Karpas-422 (cell line): ENCODE data around the gene VCAN. TPM values are rescaled to one million over a fixed set of nuclear protein-coding genes. Genes with fewer than 3 reads are reported as not detected.

Experiments used
- DNase-seq: peaks from one replicate; pipeline ENCODE4 v3.0.0-alpha.2; 2015
- H2AFZ ChIP-seq: fragments of 200-600 bp; sonication (generic); 2 replicates; pipeline ENCODE4 v1.6.1; 2014; ENCODE audit warnings: antibody characterized with exemption, low read length, mixed read lengths
- H3K27ac ChIP-seq: fragments of 200-600 bp; sonication (generic); 2 replicates; pipeline ENCODE4 v1.5.1; 2014; ENCODE audit warnings: mild to moderate bottlenecking, low read length, moderate library complexity
- H3K27me3 ChIP-seq: fragments of 200-600 bp; sonication (generic); 2 replicates; pipeline ENCODE4 v1.6.1; 2014; ENCODE audit warnings: low read length, mixed read lengths
- H3K36me3 ChIP-seq: fragments of 200-600 bp; sonication (generic); 2 replicates; pipeline ENCODE4 v1.6.1; 2014; ENCODE audit warnings: low read length, mixed read lengths; ENCODE audit not compliant: insufficient read depth
- H3K4me1 ChIP-seq: fragments of 200-600 bp; sonication (generic); 2 replicates; pipeline ENCODE4 v1.6.1; 2014; ENCODE audit warnings: mild to moderate bottlenecking, low read length, mixed read lengths
- H3K4me2 ChIP-seq: fragments of 200-600 bp; sonication (generic); 2 replicates; pipeline ENCODE4 v1.6.1; 2014; ENCODE audit warnings: low read length, low read depth, mild to moderate bottlenecking; ENCODE audit not compliant: poor library complexity, severe bottlenecking
- H3K4me3 ChIP-seq: fragments of 200-600 bp; sonication (generic); 2 replicates; pipeline ENCODE4 v1.5.1; 2014; ENCODE audit warnings: mild to moderate bottlenecking, antibody characterized with exemption, low read length, mixed read lengths
- H3K79me2 ChIP-seq: fragments of 200-600 bp; sonication (generic); 2 replicates; pipeline ENCODE4 v1.6.1; 2014; ENCODE audit warnings: mild to moderate bottlenecking, low read length, mixed read lengths
- H3K9ac ChIP-seq: fragments of 200-600 bp; sonication (generic); 2 replicates; pipeline ENCODE4 v1.6.0; 2014; ENCODE audit warnings: low read length
- H3K9me2 ChIP-seq: fragments of 200-600 bp; sonication (generic), shearing (Covaris generic); replicated peaks from 2 replicates; pipeline ENCODE4 v1.6.0; 2014; ENCODE audit warnings: mild to moderate bottlenecking, low read length, moderate library complexity; ENCODE audit not compliant: insufficient read depth
- H3K9me3 ChIP-seq: fragments of 300-700, 200-600 bp; sonication (generic); 2 replicates; pipeline ENCODE4 v1.6.1; 2014; ENCODE audit warnings: low read length, mixed read lengths
- H4K20me1 ChIP-seq: fragments of 200-600 bp; sonication (generic); 2 replicates; pipeline ENCODE4 v1.6.1; 2014; ENCODE audit warnings: mild to moderate bottlenecking, antibody characterized with exemption, low read length, low read depth; ENCODE audit not compliant: insufficient read depth
- total RNA-seq: library from RNA; depleted of rRNA; stranded (reverse); fragments of >200 nt; shearing (Covaris generic); gene quantifications from 2 replicates; pipeline ENCODE4 v1.2.3, GENCODE V29; 2014; ENCODE audit warnings: low replicate concordance; rRNA removed

Gene VCAN
- not detected in 2 replicates for total RNA-seq

DNA sequence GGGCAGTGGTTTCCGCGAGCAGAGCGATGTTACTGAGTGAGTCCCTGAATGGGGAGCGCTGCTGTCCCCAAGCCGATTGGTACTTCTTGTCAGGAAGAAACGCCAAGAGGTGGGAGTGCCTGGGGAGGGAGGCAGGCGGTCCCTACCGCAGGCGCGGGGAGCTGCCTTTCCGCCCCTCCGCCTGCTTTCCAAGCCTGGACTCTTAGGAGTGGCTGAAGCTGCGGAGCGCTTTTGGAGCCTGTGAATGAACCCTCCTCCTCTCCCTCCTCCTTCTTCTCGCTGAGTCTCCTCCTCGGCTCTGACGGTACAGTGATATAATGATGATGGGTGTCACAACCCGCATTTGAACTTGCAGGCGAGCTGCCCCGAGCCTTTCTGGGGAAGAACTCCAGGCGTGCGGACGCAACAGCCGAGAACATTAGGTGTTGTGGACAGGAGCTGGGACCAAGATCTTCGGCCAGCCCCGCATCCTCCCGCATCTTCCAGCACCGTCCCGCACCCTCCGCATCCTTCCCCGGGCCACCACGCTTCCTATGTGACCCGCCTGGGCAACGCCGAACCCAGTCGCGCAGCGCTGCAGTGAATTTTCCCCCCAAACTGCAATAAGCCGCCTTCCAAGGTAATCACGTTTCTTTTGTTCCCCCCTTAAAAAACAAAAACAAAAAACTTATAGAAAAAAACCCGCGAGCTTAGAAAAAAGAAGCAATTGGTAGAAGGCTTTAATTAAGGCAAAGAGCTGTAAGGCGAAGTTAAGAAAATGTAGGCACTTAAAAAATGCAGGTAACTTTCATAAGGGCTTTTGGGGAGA is at the start of gene VCAN:
Gene VCAN, plus strand, starts transcription at position 340 of the 808 bp plus-strand sequence. CDS start 11,775 bp downstream, outside the sequence.
- no peak within 1 kb of the TSS for H3K4me2 ChIP-seq
- H3K9ac ChIP-seq: no peak within 1 kb of the TSS
- DNase-seq: no peak
- H3K27ac ChIP-seq: no peak within 1 kb of the TSS
- 0 out of 2 replicates have a peak, but pooled peaks cover 3% of the 10 kb centered on the region for H3K27me3 ChIP-seq
- H3K4me1 ChIP-seq: peaks cover 5% of the 10 kb centered on the region; the same call in 1 of the 2 replicates
- H3K36me3 ChIP-seq: no peaks in the 10 kb centered on the region
- H3K9me2 ChIP-seq: no peaks in the 10 kb centered on the region
- no peak within 1 kb of the TSS for H3K4me3 ChIP-seq
- H3K9me3 ChIP-seq: no peaks in the 10 kb centered on the region
- H4K20me1 ChIP-seq: no peaks in the 10 kb centered on the region
- H2AFZ ChIP-seq: no peak within 1 kb of the TSS
- H3K79me2 ChIP-seq: no peaks in the 10 kb centered on the region

DNA sequence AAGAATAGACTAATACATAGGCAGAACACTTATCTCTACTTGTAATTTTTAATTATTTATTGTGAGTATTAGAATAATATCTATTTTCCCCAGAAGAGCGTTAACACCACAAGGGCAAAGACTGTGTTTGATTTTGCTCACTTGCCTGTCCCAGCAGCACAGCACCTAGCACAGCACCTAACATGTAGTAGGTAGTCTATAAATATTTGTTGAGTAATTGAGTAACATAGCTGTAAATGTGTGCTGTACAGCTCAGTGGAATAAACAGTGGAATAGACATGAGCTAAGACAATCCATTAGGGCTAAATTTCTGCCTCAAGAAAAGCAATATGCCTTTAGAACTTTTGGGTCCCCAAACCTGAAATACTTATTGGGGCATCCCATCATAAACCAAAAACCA is 49.3 kb upstream of the VCAN start:
- Histone ChIP-seq H3K36me3 (no peaks in the 10 kb centered on the region), H2AFZ (no peak overlapping the region), H3K9ac (no peak overlapping the region), H3K4me1 (no peaks in the 10 kb centered on the region), H3K79me2 (no peaks in the 10 kb centered on the region), H3K9me3 (no peaks in the 10 kb centered on the region), H3K4me2 (no peak overlapping the region), H3K27me3 (no peaks in the 10 kb centered on the region), H3K27ac (no peak overlapping the region), H3K4me3 (no peak overlapping the region), H3K9me2 (no peaks in the 10 kb centered on the region), H4K20me1 (no peaks in the 10 kb centered on the region)
- DNase-seq: no peak

DNA sequence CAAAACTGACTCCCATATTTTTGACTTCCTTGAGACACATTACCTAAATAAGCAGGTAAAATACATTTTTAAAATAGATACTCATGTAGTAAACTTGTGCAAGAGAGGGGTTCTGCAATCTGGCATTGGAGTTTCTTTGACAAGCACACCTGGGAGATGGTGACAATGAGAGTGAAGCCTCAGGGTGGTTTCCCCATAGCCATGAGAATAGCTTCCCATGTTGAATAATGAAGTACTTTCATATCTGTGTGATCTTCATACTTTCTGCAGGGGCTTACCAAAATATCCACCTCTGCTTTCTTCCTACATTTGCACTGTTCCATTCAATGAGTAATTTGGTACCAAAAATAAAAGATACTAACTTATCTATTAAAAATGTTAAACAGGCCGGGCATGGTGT is 44.7 kb upstream of the VCAN start:
- no peaks in the 10 kb centered on the region for H3K9me2 ChIP-seq
- H3K9me3 ChIP-seq: no peaks in the 10 kb centered on the region
- H3K4me1 ChIP-seq: no peaks in the 10 kb centered on the region
- no peaks in the 10 kb centered on the region for H3K27me3 ChIP-seq
- H3K36me3 ChIP-seq: no peaks in the 10 kb centered on the region
- no peak overlapping the region for H3K27ac ChIP-seq
- no peaks in the 10 kb centered on the region for H3K79me2 ChIP-seq
- no peaks in the 10 kb centered on the region for H4K20me1 ChIP-seq
- no peak overlapping the region for H2AFZ ChIP-seq
- no peak overlapping the region for H3K4me2 ChIP-seq
- no peak overlapping the region for H3K4me3 ChIP-seq
- H3K9ac ChIP-seq: no peak overlapping the region
- DNase-seq: no peak

DNA sequence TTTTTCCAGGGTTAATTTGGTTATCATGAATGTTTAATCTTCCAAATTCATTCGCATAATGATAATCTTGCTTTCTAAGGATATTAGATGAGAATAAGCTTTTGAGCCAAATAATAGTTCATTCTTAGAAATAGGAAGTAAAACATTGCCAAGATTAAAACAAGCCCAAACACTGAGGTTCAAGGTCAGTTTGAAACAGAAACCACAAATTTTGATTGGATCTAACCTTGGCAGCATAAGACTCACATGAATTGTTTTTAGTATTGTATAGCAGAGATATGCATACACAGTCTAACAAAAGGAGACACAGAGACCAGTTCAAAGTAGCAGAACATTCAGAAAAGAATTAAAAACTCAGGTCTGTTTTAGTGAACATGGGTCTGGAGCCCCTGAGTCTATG is 43.4 kb upstream of the VCAN start:
- Histone ChIP-seq H3K9ac (no peak overlapping the region), H3K9me2 (no peaks in the 10 kb centered on the region), H3K9me3 (no peaks in the 10 kb centered on the region), H3K79me2 (no peaks in the 10 kb centered on the region), H3K4me3 (no peak overlapping the region), H3K27me3 (no peaks in the 10 kb centered on the region), H3K36me3 (no peaks in the 10 kb centered on the region), H2AFZ (no peak overlapping the region), H3K4me2 (no peak overlapping the region), H3K4me1 (no peaks in the 10 kb centered on the region), H4K20me1 (no peaks in the 10 kb centered on the region), H3K27ac (no peak overlapping the region)
- no peak for DNase-seq

DNA sequence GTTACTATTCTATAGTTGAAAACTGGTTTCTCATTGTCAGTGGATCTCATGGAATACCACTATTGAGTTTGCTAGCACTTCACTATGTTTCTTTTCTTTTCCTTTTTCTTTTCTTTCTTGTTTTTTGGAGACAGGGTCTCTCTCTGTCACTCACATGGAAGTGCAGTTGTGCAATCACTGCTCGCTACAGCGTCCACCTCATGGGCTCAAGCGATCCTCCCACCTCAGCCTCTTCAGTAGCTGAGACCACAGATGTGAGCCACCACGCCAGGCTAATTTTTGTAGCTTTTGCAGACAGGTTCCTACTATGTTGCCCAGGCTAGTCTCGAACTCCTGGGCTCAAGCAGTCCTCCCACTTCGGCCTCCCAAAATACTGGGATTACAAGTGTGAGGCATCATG is 42.7 kb upstream of the VCAN start:
- no peak overlapping the region for H2AFZ ChIP-seq
- H3K4me2 ChIP-seq: no peak overlapping the region
- H3K4me3 ChIP-seq: no peak overlapping the region
- H3K27ac ChIP-seq: no peak overlapping the region
- no peaks in the 10 kb centered on the region for H3K79me2 ChIP-seq
- H3K9me3 ChIP-seq: no peaks in the 10 kb centered on the region
- H3K9me2 ChIP-seq: no peaks in the 10 kb centered on the region
- no peak overlapping the region for H3K9ac ChIP-seq
- H3K4me1 ChIP-seq: no peaks in the 10 kb centered on the region
- no peaks in the 10 kb centered on the region for H3K36me3 ChIP-seq
- H3K27me3 ChIP-seq: no peaks in the 10 kb centered on the region
- no peaks in the 10 kb centered on the region for H4K20me1 ChIP-seq
- no peak for DNase-seq

DNA sequence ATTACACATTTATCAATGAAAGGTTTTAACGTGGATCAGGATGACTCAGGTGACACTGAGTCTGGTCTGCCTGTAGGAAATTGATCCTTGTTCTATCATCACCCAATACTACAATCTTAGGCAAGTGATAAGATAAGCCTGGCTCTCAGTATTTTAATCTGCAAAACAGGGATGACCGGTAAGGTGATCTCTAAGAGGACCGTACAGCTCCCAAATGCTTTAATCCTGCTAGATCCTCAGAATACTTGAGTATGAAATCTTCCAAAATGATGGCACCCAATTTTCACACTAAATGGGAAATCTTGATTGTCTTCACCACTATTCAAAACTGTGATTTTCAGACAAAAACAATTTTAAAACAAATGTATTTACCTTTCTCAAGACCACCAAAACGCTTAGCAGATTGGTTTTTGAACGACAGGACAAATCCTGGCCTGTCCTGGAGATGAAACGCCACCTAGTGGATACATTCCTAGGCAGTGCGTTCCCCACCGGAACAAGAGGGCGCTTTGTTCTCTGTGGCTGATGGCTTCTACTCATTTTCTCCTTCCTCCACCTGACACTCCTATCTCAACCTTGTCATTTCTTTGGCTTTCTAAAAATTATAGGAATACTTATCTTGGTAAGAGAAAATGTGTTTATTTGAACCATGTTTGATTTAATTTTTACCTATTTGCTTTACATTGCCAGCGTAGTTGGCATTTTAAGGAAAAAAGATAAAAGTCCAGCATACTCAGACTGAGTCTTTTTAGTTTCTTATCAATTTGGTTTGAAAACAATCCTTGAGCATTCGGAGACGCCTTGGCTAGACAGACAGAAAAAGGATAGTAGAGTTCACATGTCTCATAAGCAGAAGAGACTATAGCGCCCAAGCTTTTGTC is 41.2 kb upstream of the VCAN start:
- Histone ChIP-seq H3K4me1 (no peaks in the 10 kb centered on the region), H2AFZ (no peak overlapping the region), H3K27ac (no peak overlapping the region), H3K9me3 (no peaks in the 10 kb centered on the region), H3K36me3 (no peaks in the 10 kb centered on the region), H3K79me2 (no peaks in the 10 kb centered on the region), H3K27me3 (no peaks in the 10 kb centered on the region), H3K9ac (no peak overlapping the region), H3K4me2 (no peak overlapping the region), H3K9me2 (no peaks in the 10 kb centered on the region), H3K4me3 (no peak overlapping the region), H4K20me1 (no peaks in the 10 kb centered on the region)
- DNase-seq: peak; percentile 86

DNA sequence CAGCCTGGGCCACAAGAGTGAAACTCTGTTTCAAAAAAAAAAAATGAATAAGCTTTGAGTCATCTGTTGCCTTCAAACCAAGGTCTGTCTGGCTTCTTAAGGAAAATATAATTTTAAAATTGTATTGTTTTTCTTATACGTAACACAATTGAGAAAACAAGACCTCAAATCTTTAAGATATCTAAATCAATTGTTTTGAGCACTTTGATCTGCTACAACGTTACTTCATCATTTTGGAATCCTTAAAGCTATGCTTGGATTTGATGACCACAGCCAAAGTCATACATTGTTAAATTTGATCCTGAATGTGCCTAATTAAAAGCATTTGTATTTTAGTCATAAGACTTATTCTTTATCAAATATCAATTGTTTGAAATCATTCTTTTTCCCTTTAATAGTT is 37.7 kb upstream of the VCAN start:
- Histone ChIP-seq H3K4me3 (no peak overlapping the region), H3K9ac (no peak overlapping the region), H3K27ac (no peak overlapping the region), H4K20me1 (no peaks in the 10 kb centered on the region), H3K9me3 (no peaks in the 10 kb centered on the region), H3K4me1 (no peaks in the 10 kb centered on the region), H3K4me2 (no peak overlapping the region), H2AFZ (no peak overlapping the region), H3K9me2 (no peaks in the 10 kb centered on the region), H3K36me3 (no peaks in the 10 kb centered on the region), H3K79me2 (no peaks in the 10 kb centered on the region), H3K27me3 (no peaks in the 10 kb centered on the region)
- no peak for DNase-seq

DNA sequence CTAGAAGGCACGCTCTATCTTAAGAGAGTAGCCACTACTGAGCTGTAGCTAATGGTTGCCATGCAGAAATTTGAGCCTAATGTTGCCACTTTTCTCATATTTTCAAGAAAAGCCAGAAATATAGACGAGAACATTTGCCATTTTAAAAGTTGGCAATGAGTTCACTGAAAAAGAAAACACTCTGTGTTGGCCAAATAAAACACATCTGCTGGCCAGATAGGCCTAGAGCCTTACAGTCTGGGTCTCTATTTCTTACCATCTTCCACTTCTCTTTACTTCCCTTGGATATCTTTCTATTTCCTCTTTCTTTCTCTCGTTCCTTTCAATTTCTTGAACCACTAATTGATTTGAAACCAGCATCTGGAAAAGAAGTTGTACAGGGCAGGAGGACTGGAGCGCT is 36.6 kb upstream of the VCAN start:
- no peaks in the 10 kb centered on the region for H4K20me1 ChIP-seq
- no peak overlapping the region for H2AFZ ChIP-seq
- no peaks in the 10 kb centered on the region for H3K9me2 ChIP-seq
- no peak overlapping the region for H3K9ac ChIP-seq
- H3K79me2 ChIP-seq: no peaks in the 10 kb centered on the region
- H3K4me3 ChIP-seq: no peak overlapping the region
- no peaks in the 10 kb centered on the region for H3K36me3 ChIP-seq
- H3K4me2 ChIP-seq: no peak overlapping the region
- no peaks in the 10 kb centered on the region for H3K9me3 ChIP-seq
- H3K27ac ChIP-seq: no peak overlapping the region
- H3K27me3 ChIP-seq: no peaks in the 10 kb centered on the region
- no peak for DNase-seq
- H3K4me1 ChIP-seq: no peaks in the 10 kb centered on the region
